HCT116 (cell line): ENCODE measurements around the gene CHRNB1. TPM values are rescaled to one million over a fixed set of nuclear protein-coding genes. Genes with fewer than 3 reads are reported as not detected.

Experiments used
- ATAC-seq: fragments of 200-7000 bp; cut with Tn5 transposase; 2 replicates; pipeline ENCODE4 v1.9.1; 2020; ENCODE audit warnings: mild to moderate bottlenecking, moderate library complexity
- BruUV-seq: library from RNA; stranded (reverse); fragments of 400-500 nt; replicated peaks from 2 replicates; lab custom pipeline; 2021; lab: Mats Ljungman, UMichigan
- CTCF ChIA-PET: fragments of 300-600 bp; sonication (Branson Sonifier 250); formaldehyde crosslinking; loops from one replicate; lab custom pipeline; 2021; ENCODE audit warnings: antibody characterized with exemption; lab: Charles Lee
- POLR2A ChIA-PET: fragments of 300-600, 350-600 bp; sonication (Branson Sonifier 250); formaldehyde crosslinking; loops from one replicate; lab custom pipeline; 2021; ENCODE audit warnings: antibody characterized with exemption; lab: Charles Lee
- RAD21 ChIA-PET, 2 experiments: fragments of 300-600 bp; sonication (Branson Sonifier 250); formaldehyde crosslinking; loops; one replicate each; lab custom pipeline; 2023; ENCODE audit warnings: low total read pairs in 2 of 2; ENCODE audit not compliant: uncharacterized antibody in 2 of 2, unreplicated experiment in 2 of 2, low non-redundant PET in 1 of 2; lab: Charles Lee
- DNase-seq: peaks from one replicate; pipeline ENCODE4 v3.0.0-alpha.2; 2010; ENCODE audit warnings: low read depth, low spot score
- H2AFZ ChIP-seq: fragments of 200-600 bp; shearing (Covaris generic), sonication (generic); 2 replicates; pipeline ENCODE4 v1.6.1; 2017; ENCODE audit warnings: low read depth, mixed run types, mixed read lengths, antibody characterized with exemption, low read length; ENCODE audit not compliant: poor library complexity, severe bottlenecking
- H3K27ac ChIP-seq: 2 replicates; pipeline ENCODE4 v1.5.1; 2012; ENCODE audit warnings: low read depth, low read length
- H3K27me3 ChIP-seq: fragments of 200-600 bp; sonication (generic); 2 replicates; pipeline ENCODE4 v1.6.1; 2016; ENCODE audit warnings: mixed run types, low read length, mixed read lengths; ENCODE audit not compliant: insufficient read depth
- H3K36me3 ChIP-seq, 2 experiments: fragments of 200-500 bp in 1 of 2; fragments of 200-600 bp in 1 of 2; sonication (Bioruptor generic) in 1 of 2; sonication (generic) in 1 of 2; 2 replicates each; pipeline versions ENCODE4 v1.5.1 to v1.6.1; 2014 to 2016; ENCODE audit warnings: low read length in 2 of 2, inconsistent platforms in 1 of 2, mixed read lengths in 1 of 2, mixed run types in 1 of 2; ENCODE audit not compliant: insufficient read depth in 2 of 2, control insufficient read depth in 1 of 2
- H3K4me1 ChIP-seq, 2 experiments: fragments of 200-600 bp in 1 of 2; sonication (generic) in 1 of 2; 2 replicates each; pipeline versions ENCODE4 v1.5.1 to v1.6.1; 2012 to 2017; ENCODE audit warnings: low read length in 2 of 2, inconsistent platforms in 1 of 2, mild to moderate bottlenecking in 1 of 2, mixed read lengths in 1 of 2, mixed run types in 1 of 2, moderate library complexity in 1 of 2; ENCODE audit not compliant: insufficient read depth in 2 of 2, control insufficient read depth in 1 of 2
- H3K4me2 ChIP-seq: fragments of 200-600 bp; sonication (generic); 2 replicates; pipeline ENCODE4 v1.6.1; 2017; ENCODE audit warnings: mixed run types, low read length, mixed read lengths
- H3K4me3 ChIP-seq, 2 experiments: fragments of 200-600 bp in 1 of 2; sonication (generic) in 1 of 2; replicated peaks in 1 of 2; 2 replicates each; pipeline ENCODE4 v1.5.1; 2011 to 2016; ENCODE audit warnings: low read length in 2 of 2, control low read depth in 1 of 2, low read depth in 1 of 2, mild to moderate bottlenecking in 1 of 2, mixed read lengths in 1 of 2, mixed run types in 1 of 2
- H3K79me2 ChIP-seq: fragments of 200-600 bp; sonication (generic); 2 replicates; pipeline ENCODE4 v1.6.1; 2017; ENCODE audit warnings: mild to moderate bottlenecking, mixed run types, low read length, moderate library complexity, mixed read lengths; ENCODE audit not compliant: insufficient read depth
- H3K9ac ChIP-seq: fragments of 200-600 bp; sonication (generic); 2 replicates; pipeline ENCODE4 v1.6.1; 2016; ENCODE audit warnings: low read length, mixed read lengths
- H3K9me2 ChIP-seq: fragments of 200-600 bp; sonication (generic), shearing (Covaris generic); 2 replicates; pipeline ENCODE4 v1.6.1; 2017; ENCODE audit warnings: mixed run types, mild to moderate bottlenecking, moderate library complexity; ENCODE audit not compliant: insufficient read depth
- H3K9me3 ChIP-seq, 2 experiments: fragments of 200-500 bp in 1 of 2; fragments of 200-600 bp in 1 of 2; sonication (Bioruptor generic) in 1 of 2; sonication (generic) in 1 of 2; 2 replicates each; pipeline ENCODE4 v1.6.1; 2014 to 2017; ENCODE audit warnings: low read length in 2 of 2, mixed read lengths in 2 of 2, inconsistent platforms in 1 of 2, low read depth in 1 of 2, mild to moderate bottlenecking in 1 of 2, mixed run types in 1 of 2, moderate library complexity in 1 of 2; ENCODE audit not compliant: control insufficient read depth in 1 of 2, insufficient read depth in 1 of 2
- H4K20me1 ChIP-seq: fragments of 200-600 bp; sonication (generic), shearing (Covaris generic); 2 replicates; pipeline ENCODE4 v1.6.1; 2017; ENCODE audit warnings: mixed run types, mild to moderate bottlenecking, moderate library complexity; ENCODE audit not compliant: insufficient read depth
- CBX3 ChIP-seq: IDR thresholded peaks from 2 replicates; pipeline ENCODE4 v1.6.1; 2012; ENCODE audit warnings: low read depth
- CEBPB ChIP-seq: IDR thresholded peaks from 2 replicates; pipeline ENCODE4 v1.6.1; 2012; ENCODE audit warnings: low read depth
- ELF1 ChIP-seq: IDR thresholded peaks from 2 replicates; pipeline ENCODE4 v1.6.1; 2012; ENCODE audit warnings: low read depth, borderline replicate concordance
- EZH2phosphoT487 ChIP-seq: fragments of 200-600 bp; IDR thresholded peaks from 2 replicates; pipeline ENCODE4 v1.6.1; 2018; ENCODE audit warnings: antibody characterized with exemption, borderline replicate concordance
- FOSL1 ChIP-seq: IDR thresholded peaks from 2 replicates; pipeline ENCODE4 v1.6.1; 2012; ENCODE audit warnings: low read depth
- JUND ChIP-seq: IDR thresholded peaks from 2 replicates; pipeline ENCODE4 v1.6.1; 2012
- POLR2A ChIP-seq: IDR thresholded peaks from 2 replicates; pipeline ENCODE4 v1.7.0; 2011; ENCODE audit warnings: borderline replicate concordance; ENCODE audit not compliant: insufficient read depth, insufficient read length; ENCODE audit errors: extremely low read depth
- POLR2AphosphoS5 ChIP-seq: IDR thresholded peaks from 2 replicates; pipeline ENCODE4 v1.6.1; 2011; ENCODE audit warnings: mild to moderate bottlenecking, low read depth, low read length, moderate library complexity
- RAD21 ChIP-seq: IDR thresholded peaks from 2 replicates; pipeline ENCODE4 v1.6.1; 2012; ENCODE audit warnings: low read depth, mild to moderate bottlenecking
- SIN3A ChIP-seq: IDR thresholded peaks from 2 replicates; pipeline ENCODE4 v1.6.1; 2012; ENCODE audit warnings: low read depth
- SP1 ChIP-seq: IDR thresholded peaks from 2 replicates; pipeline ENCODE4 v1.6.1; 2012; ENCODE audit warnings: low read depth
- SRF ChIP-seq: IDR thresholded peaks from 2 replicates; pipeline ENCODE4 v1.6.1; 2012; ENCODE audit warnings: low read depth
- ZNF274 ChIP-seq: fragments of 200-500 bp; sonication (Bioruptor generic); IDR thresholded peaks from 2 replicates; pipeline ENCODE4 v1.6.1; 2014; ENCODE audit warnings: mild to moderate bottlenecking, low read depth, low read length, inconsistent platforms
- intact Hi-C: fragments of 100-400 bp; cut with micrococcal nuclease; formaldehyde crosslinking; loops from 2 replicates; pipeline ENCODE4 v1.10.0; 2022
- total RNA-seq: library from RNA; stranded (reverse); gene quantifications from one replicate; pipeline ENCODE4 v1.2.1, GENCODE V29; 2021; ENCODE audit not compliant: unreplicated experiment
- TF ChIP-seq, protein P1 (sequence below): IDR thresholded peaks from 2 replicates; pipeline ENCODE4 v1.6.1; 2012; ENCODE audit warnings: low read depth
- TF ChIP-seq, protein P2 (sequence below): IDR thresholded peaks from 2 replicates; pipeline ENCODE4 v1.6.1; 2011; ENCODE audit warnings: mild to moderate bottlenecking, low read length, moderate library complexity; ENCODE audit not compliant: insufficient replicate concordance; ENCODE audit errors: extremely low read depth
- TF ChIP-seq, protein P3 (sequence below): IDR thresholded peaks from 2 replicates; pipeline ENCODE4 v1.6.1; 2012
- TF ChIP-seq, protein P4 (sequence below), 3 experiments: fragments of 200-600 bp in 1 of 3; sonication (generic) in 1 of 3; IDR thresholded peaks in 2 of 3; conservative IDR thresholded peaks in 1 of 3; 2 replicates each; pipeline ENCODE4 v1.5.1; 2012 to 2017; ENCODE audit warnings: low read depth in 2 of 3, low read length in 2 of 3, antibody characterized with exemption in 1 of 3, borderline replicate concordance in 1 of 3, control low read depth in 1 of 3, mild to moderate bottlenecking in 1 of 3, mixed read lengths in 1 of 3, mixed run types in 1 of 3, moderate library complexity in 1 of 3; ENCODE audit not compliant: insufficient read depth in 1 of 3

CHRNB1 gene
- total RNA-seq, 1 experiment from 2014 or later, result 10.4 TPM

DNA sequence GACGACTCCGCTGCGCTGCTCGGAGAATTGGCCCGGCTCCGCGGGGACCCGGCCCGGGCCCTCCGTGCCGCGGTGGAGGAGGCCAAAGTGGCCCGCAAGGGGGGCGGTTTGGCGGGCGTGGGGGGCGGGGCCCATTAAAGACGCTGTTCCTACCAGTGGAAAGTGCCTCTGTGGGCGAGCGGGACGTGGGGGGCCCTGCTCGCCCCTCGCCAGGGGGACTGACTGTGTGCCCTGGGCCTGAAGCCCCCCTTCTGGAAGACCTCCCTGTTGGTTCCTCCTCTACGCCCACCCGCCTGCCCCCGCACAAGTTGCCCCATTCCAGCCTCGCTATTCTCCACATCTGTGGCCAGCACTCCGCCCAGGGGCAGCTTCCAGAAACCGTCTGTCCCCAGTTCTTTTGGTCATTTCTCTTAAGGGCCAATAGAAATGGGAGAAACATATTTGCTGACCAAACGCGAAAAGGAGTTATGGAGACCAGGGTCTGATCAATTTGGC is 7.4 kb upstream of the CHRNB1 start:
- no TSS peak for BruUV-seq
- TF ChIP-seq CBX3 (no peak), SIN3A (no peak), ZNF274 (no peak), SRF (no peak), POLR2A (no peak), RAD21 (no peak), FOSL1 (no peak), ELF1 (no peak), CEBPB (no peak), SP1 (no peak), POLR2AphosphoS5 (no peak), JUND (no peak), EZH2phosphoT487 (no peak)
- TF ChIP-seq, protein P1, sequence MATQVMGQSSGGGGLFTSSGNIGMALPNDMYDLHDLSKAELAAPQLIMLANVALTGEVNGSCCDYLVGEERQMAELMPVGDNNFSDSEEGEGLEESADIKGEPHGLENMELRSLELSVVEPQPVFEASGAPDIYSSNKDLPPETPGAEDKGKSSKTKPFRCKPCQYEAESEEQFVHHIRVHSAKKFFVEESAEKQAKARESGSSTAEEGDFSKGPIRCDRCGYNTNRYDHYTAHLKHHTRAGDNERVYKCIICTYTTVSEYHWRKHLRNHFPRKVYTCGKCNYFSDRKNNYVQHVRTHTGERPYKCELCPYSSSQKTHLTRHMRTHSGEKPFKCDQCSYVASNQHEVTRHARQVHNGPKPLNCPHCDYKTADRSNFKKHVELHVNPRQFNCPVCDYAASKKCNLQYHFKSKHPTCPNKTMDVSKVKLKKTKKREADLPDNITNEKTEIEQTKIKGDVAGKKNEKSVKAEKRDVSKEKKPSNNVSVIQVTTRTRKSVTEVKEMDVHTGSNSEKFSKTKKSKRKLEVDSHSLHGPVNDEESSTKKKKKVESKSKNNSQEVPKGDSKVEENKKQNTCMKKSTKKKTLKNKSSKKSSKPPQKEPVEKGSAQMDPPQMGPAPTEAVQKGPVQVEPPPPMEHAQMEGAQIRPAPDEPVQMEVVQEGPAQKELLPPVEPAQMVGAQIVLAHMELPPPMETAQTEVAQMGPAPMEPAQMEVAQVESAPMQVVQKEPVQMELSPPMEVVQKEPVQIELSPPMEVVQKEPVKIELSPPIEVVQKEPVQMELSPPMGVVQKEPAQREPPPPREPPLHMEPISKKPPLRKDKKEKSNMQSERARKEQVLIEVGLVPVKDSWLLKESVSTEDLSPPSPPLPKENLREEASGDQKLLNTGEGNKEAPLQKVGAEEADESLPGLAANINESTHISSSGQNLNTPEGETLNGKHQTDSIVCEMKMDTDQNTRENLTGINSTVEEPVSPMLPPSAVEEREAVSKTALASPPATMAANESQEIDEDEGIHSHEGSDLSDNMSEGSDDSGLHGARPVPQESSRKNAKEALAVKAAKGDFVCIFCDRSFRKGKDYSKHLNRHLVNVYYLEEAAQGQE, result no peak
- TF ChIP-seq, protein P2, sequence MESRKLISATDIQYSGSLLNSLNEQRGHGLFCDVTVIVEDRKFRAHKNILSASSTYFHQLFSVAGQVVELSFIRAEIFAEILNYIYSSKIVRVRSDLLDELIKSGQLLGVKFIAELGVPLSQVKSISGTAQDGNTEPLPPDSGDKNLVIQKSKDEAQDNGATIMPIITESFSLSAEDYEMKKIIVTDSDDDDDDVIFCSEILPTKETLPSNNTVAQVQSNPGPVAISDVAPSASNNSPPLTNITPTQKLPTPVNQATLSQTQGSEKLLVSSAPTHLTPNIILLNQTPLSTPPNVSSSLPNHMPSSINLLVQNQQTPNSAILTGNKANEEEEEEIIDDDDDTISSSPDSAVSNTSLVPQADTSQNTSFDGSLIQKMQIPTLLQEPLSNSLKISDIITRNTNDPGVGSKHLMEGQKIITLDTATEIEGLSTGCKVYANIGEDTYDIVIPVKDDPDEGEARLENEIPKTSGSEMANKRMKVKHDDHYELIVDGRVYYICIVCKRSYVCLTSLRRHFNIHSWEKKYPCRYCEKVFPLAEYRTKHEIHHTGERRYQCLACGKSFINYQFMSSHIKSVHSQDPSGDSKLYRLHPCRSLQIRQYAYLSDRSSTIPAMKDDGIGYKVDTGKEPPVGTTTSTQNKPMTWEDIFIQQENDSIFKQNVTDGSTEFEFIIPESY, result no peak
- TF ChIP-seq, protein P3, sequence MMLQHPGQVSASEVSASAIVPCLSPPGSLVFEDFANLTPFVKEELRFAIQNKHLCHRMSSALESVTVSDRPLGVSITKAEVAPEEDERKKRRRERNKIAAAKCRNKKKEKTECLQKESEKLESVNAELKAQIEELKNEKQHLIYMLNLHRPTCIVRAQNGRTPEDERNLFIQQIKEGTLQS, result no peak
- TF ChIP-seq, protein P4, sequence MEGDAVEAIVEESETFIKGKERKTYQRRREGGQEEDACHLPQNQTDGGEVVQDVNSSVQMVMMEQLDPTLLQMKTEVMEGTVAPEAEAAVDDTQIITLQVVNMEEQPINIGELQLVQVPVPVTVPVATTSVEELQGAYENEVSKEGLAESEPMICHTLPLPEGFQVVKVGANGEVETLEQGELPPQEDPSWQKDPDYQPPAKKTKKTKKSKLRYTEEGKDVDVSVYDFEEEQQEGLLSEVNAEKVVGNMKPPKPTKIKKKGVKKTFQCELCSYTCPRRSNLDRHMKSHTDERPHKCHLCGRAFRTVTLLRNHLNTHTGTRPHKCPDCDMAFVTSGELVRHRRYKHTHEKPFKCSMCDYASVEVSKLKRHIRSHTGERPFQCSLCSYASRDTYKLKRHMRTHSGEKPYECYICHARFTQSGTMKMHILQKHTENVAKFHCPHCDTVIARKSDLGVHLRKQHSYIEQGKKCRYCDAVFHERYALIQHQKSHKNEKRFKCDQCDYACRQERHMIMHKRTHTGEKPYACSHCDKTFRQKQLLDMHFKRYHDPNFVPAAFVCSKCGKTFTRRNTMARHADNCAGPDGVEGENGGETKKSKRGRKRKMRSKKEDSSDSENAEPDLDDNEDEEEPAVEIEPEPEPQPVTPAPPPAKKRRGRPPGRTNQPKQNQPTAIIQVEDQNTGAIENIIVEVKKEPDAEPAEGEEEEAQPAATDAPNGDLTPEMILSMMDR (IDR thresholded peaks at IDR 0.05 in 2 of 3, conservative IDR thresholded peaks at IDR 0.05 in 1 of 3; ENCODE audit: borderline replicate concordance in 1 of 3, insufficient read depth in 1 of 3, low read depth in 2 of 3, low read length in 2 of 3), result no peak
- peaks cover 13 to 32% of the 10 kb centered on the region in 2 experiments for H3K4me1 ChIP-seq
- DNase-seq (no peak), ATAC-seq (no peak)
- no peaks in the 10 kb centered on the region for H4K20me1 ChIP-seq
- CTCF ChIA-PET, result interaction anchor here (1.0 to 3.4 kb wide), 12 partner anchors 7 to 123 kb away, joined by 3 to 28 read pairs (median 6); partner anchors contain the start of genes CHRNB1, PLSCR3, SENP3 and TMEM256
- H3K4me2 ChIP-seq, result peak overlapping the region; percentile 99
- no peaks in the 10 kb centered on the region; a peak in 1 of 4 replicates for H3K9me3 ChIP-seq
- H3K9me2 ChIP-seq, result no peaks in the 10 kb centered on the region
- H3K27me3 ChIP-seq, result no peaks in the 10 kb centered on the region
- peak overlapping the region; percentile 9 to 69; a peak in 1 of 4 replicates for H3K4me3 ChIP-seq
- intact Hi-C loops, result loop anchor here (1.0 to 10.0 kb wide), 6 partner anchors 43 to 249 kb away; partner anchors contain the start of genes CLDN7, PLSCR3, POLR2A and SENP3
- POLR2A ChIA-PET, result interaction anchor here (0.9 to 2.9 kb wide), 7 partner anchors 7 to 250 kb away, joined by 3 to 33 read pairs (median 6); partner anchors contain the start of genes CHRNB1, SPEM2, TMEM256 and TNK1
- no peaks in the 10 kb centered on the region for H3K36me3 ChIP-seq
- H2AFZ ChIP-seq, result no peak overlapping the region
- H3K27ac ChIP-seq, result peak overlapping the region; percentile 95
- RAD21 ChIA-PET, result interaction anchor here in 1 of 2 experiments (1.0 to 2.4 kb wide), 2 partner anchors 81 to 156 kb away, joined by 3 to 6 read pairs; partner anchors contain the start of gene SLC2A4
- no peaks in the 10 kb centered on the region for H3K79me2 ChIP-seq
- peak overlapping the region; percentile 77 for H3K9ac ChIP-seq
